Hematopoietic multipotent progenitor cell treated with erythropoietin and hydrocortisone succinate and interleukin-3 and kit ligand, for 4 days (in vitro differentiated cells): Measurements from ENCODE around the gene PRR23E.

ENCODE experiments used
- DNase-seq: peaks from one replicate; pipeline ENCODE4 v3.0.0-alpha.2; 2015

The PRR23E gene

DNA sequence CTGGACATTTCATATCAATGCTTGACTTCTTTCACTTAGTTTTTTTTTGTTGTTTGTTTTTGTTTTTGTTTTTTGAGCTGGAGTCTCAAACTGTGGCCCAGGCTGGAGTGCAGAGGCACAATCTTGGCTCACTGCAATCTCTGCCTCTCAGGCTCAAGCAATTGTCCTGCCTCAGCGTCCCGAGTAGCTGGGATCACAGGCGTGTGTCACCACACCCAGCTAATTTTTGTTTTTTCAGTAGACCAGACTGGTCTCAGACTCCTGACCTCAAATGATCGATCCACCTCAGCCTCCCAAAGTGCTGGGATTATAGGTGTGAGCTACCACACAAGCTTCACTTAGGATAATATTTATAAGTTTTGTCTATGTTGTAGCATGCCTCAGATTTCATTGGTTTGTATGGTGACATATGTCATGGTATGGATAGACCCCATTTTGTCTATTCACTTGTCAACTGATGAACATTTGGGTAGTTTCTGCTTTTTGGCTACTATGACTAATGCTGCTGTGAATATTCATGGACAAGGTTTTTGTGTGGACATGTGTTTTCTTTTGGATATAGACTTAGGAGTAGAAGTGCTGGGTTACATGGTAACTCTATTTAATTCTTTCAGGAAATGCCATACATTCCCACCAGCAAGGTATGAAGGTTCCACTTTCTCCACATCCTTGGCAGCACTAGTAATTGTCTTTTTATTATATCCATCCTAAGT lies 6.8 kb upstream of the PRR23E start:
- no peak for DNase-seq

DNA sequence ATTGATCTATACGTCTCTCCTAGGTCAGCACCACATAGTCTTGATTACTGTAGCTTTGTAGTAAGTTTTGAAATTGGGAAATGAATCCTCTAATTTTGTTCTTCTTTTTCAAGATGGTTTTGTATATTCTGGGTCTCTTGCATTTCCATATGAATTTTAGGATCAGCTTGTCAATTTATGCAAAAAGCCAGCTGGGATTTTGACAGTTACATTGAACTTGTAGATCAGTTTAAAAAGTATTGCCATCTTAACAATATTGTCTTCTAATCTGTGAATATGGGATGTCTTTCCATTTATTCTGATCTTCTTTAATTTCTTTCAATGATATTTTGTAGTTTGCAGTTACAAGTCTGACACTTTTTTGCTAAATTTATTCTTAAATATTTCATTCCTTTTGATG lies 5.6 kb upstream of the PRR23E start:
- no peak for DNase-seq

DNA sequence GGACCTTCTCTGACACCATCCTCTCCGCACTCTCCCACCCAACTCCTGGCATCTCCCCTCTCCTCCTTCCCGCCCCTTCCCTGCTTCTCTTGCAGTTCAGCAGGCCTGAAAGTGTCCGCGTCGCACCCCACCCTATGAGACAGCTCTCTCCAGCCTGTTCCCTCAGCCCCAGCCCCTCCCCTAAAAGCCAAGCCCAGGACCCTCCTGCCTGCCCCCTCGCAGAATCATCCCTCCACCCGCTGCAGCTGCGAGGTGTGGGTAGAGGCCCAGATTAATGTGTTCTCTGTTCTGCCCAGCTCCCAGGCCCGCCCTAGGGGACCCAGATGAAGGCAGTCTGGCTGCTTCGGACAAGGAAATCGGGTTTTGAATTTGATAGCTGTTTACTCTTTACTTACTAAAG lies 410 bp downstream of the PRR23E start:
- DNase-seq = no peak

DNA sequence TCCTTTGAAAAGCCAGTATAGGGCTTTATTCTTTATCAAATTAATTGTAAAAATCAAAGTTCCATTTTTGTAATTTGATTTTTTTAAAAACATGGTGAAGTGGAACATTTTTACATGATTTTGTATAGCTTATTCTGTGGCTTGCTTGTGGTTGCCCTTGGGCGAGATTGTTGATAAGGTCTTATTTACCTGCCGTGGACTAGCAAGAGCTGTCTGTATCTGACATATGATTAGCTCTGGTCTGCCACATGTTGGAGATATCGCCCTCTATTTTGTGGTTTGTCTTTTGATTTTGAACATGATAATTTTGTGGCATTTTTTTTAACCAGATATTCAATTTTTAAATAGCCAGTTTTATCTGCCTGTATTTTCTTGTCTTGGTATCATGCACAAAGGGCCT lies 844 bp downstream of the PRR23E start:
- peak; percentile 22 for DNase-seq

DNA sequence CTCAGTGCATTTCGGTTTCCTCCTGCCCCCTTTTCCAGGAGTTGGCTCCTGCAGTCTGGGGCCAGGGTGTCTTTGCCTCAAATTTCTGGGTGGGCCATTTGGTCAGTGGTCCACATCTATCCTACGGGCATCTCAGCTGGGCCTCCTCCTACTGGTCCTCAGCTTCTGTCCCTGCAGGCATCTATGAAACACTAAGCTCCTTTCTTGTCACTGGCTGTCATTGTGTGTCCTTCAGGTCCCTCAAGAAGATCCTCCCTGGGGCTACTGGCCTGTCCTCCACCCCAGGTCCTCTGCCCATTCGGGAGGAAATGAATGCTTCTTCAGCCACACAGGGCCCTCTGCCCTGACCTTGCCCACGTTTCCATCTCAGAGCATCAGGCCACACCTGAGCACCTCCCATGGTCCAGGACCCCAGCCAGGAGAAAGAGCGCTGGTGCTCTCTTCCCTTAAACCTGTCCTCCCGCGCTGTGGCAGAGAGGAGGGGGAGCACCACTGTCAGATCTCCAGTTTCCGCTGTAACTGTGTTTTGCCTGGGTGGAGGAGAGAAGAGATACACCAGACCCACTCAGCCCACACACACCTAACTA lies 1.8 kb downstream of the PRR23E start:
- no peak for DNase-seq

DNA sequence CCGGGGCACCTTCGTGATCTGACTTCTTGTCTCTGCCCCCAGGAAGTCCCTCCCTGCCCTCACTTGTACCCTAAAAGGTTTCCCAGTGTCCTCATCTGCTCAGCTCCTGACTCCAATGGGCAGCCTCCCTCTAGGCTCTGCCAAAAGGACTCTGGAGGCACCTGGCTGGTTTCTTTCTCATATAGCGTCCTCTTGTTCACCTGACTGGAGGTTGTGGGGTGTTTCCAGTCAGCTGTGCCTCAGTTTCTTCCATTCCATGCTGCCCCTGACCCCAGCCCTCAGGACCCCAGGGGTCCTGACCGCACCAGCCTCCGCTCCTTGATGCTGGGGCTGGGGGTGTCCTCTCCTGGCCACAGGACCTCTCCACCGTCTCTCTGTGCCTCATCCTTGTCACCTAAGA lies 2.5 kb downstream of the PRR23E start:
- no peak for DNase-seq

DNA sequence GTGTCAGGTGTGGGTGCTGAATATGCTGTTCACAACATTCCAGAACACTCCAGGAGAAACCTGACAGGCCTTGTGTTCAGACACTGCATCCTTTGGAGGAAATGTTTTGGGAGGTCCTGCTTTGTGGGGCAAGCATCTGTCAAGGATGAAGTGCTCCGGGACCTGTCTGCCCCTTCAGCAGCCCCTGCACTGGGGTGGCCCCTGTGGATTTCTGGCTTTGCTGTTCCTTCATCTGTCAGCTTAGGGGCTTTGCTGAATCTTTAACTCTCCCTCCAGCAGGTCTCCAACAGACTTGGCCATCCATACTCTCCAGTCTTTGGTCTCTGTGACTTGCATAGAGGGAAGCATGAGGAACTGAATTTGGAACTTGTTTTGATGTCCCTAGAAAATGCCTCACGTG lies 3.1 kb downstream of the PRR23E start:
- DNase-seq = no peak

DNA sequence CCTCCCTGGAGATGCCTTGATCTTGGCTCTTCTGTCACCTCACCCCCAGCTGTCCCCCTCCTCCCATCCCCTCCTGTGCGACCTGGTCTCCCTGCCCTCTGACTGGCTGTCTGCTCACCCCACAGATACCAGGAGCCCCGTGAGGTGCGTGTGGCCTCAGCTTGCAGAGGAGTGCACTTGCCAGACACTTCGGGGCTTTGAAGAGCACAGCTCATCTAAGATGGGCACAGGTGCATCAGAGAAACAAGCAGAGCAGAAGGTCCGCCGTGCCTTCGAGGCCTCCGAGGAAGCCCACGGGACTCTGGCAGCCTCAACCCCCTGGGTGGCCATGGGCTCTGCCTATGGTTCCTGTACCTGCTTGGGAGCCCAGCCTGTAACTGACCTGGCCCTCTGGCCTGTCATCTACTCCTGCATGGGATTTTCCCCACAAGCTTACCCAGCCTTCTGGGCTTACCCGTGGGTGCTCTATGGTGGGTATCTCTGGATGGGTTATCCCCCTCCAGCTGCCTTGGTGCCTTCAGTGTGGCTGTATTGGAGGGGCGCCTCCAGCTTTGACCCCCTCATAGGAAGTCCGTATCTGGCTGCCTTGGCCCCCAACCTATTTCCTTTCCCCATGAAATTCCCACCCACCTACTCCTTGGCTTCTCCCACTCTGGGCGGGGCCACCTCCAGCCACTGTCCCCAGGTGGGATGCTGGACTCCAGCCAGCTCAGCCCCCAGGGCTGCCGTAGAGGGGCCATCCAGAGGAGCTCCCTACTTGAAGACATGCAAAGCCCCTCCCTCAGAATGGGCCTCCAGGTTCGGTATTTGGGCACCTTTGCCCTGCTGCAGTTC lies 3.8 kb downstream of the PRR23E start:
- DNase-seq = no peak

DNA sequence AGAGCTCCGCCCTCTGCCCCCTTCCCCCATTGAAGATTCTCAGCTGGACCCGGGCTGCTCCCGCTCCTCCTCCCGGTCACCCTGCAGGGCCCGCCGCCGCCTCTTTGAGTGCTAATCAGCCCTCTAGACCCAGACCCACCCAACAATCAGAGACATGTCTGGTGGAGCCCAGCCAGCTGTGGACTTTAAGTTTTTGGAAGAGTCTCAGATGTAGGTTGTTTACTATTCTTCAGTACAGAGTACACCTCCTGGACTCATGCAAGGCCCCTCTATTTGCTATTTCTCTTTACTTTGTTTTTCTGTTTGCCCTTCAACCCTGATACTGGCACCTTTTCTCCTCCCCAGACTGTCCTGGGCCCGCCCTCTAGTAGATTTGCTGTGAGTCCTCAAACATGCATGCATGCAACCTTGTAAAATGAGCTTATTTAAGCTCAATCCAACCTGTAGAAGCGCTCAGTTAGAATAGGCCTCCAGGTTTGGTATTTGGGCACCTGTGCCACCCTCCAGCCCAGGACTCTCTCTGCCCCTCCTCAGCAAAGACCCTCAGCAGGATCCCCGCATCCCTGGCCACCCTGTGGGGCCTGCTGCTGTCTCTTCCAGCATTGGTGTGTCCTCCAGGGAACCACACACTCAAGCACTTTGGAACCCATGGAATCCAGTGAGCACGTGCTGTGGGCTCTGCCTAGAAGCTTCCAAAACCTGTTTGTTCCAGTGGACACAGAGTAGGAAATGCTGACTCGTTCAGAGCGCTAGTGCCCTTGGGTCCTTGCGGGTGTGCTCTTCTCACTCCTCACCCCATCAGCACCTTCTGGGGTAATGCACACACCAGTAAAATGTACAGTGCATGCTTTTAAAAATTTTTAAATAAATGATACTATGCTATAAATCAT lies 4.6 kb downstream of the PRR23E start:
- no peak for DNase-seq

DNA sequence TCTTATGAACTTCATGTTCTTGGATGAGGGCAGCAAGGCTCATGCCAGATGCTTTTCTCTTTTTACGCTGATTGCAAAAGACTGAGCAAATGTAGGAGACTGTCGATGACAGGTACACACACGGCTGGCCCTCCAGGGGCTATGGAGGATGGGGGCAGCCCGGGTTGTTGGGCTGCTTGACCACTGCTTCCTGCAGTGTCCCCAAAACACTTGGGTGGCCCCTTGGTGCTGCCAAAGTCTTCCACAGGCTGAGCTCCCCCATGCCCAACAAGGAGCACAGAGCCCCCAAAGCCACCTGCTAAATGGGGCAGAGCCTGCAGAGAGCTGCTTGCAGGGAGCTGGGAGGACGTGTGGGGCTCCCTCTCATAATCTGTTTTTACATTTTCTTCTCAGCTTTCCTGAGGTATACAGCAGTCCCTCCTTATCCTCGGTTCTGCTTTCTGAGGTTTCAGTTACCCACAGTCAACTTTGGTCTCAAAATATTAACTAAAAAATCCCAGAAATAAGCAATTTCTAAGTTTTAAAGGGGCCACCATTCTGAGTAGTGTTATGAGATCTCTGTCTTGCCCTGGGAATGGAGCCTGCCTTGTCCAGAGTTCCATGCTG lies 7.3 kb downstream of the PRR23E start:
- DNase-seq = no peak

DNA sequence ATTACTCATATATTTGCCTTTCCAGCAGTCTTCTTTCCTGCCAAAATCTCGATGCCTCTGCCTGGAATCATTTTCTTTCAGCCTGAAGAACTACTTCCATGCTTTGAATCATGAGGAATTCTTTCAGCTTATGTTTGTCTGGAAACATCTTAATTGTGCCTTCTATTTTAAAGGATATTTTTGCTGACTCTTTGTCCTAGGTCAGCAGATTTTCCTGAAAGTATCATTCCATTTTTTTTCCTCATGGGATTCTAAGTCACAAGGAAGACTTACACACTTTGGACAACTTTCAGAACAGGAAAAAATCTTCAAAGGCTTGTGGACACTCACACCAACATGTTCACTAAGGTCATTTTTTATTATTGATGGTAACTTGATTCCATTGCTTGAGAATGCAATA lies 10.1 kb downstream of the PRR23E start:
- DNase-seq = no peak

DNA sequence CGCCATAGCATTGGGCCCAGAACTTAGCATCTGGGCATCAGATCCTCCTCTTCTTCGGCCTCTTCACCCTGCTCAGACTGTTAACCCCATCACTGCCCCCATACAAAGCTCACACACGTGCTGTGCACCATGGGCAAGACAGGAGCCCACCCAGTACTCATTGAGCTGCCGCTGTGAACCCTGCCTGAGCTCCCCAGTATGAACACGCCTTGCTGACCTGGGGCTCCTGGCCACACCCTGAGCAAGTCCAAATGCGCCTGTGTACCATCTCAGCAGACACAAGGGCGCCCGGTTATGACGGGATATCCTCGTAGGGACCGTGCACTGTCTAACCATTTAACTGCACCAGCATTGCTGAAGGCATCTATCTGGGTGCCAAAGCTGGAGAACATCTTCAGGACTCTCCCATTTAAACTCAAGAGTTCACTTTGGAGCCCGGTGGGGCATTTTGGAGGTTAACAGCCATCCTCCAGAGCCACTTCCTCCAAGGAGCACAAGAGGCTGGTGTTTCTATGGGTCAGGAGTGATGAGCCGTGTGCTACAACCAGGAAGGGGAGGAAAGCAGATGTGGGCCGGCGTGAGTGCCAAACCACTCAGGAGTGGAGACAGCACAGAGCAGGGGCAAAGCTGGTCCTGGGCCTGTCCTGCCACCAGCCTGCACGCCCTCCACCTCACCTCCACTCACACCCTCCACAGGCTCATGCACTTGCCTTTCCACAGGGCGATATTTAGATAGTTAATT lies 12.1 kb downstream of the PRR23E start:
- DNase-seq = no peak

DNA sequence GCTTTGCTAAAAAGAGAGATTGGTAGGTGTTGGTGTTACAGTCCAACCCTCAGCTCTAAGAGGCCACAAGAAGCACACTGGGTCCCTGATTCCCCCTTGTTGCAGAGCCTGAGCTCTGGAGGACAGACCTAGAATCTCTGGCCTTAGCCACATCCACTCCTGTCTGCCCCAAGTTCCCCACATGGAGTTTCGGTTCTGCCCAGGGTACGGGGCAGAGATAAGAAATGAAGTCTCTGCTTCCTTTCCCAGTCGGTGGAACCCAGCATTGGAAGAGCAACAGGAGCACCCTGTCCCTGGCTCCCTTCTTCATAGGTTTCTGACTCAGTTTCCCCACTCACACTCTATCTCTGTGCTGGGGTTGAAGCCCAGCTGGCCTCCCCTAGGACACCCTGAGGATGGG lies 13.2 kb downstream of the PRR23E start:
- no peak for DNase-seq

DNA sequence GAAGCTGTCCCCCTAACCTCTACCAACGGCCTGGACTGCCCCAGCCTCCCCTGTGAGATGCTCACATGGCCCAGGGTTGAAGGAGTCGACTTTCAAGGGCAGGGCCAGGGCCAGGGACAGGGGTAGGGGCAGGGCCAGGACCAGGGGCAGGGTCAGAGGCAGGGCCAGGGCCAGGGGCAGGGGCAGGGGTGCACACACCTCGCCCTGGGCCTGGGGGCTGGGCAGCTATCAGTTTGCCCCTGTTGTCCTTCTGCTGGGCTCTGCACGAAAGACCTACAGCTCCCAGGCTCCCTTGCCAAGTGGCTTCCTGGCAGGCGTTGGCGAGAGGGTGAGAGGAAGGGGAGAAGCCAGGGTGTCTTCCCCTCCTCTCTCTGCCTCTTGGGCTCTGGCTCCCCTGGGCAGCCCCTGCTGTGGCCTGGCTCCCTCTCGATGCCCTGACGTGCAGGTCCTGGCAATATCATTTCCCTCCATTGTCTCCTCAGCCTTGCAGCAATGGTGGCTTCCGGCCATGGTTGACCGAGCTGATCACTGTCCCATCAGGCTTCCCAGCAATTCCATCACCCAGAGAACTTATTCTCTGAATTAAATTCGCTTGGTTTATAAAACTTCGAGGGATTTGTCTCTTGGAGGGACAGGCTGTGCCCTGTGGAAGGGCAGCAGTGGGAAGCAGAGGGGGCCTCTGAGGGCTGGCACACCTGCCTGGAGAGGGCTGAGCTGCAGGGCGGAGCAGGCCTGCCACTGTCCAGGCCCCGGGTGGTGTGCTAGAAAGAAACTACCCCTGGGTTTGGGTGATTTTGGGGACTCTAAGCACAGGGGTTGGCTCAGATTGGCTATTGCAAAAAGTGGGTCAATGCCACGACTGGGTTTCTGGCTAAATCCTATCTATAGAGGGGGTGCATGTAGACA lies 13.9 kb downstream of the PRR23E start:
- no peak for DNase-seq

DNA sequence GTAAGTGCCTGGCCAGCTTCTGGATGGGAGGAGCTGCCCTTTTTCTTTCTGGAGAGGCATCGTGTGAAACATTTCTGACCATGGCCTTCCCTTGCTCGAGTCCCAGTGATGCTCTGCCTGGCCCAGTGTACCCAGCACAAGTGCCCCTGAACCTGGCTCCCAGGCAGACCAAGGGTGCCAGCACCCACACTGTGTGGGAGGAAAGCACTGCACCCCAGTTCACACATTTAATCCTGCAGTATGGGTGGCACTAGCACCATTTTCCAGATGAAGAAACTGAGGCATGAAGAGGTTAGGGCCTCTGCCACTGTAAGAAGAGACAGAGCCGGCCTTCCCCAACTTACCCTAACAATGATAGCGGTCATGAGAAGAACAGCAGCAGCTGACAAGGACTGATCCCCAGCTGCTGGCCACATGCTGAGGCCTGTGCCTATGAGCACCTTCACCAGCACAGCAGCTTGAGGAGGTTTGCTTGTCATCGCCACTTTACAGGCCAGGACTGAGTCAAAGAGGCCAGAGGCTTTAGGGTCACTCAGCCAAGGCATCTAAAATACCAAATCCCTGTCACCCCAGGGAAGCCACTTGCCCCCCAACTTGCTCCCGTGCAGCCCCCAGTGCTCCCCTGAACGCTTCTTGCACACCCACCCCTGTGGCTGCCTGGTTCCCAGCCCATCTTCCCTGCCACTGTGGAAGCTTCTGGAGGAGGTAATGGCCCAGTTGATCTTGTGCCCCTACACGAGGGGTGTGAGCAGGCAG lies 15.0 kb downstream of the PRR23E start:
- no peak for DNase-seq

DNA sequence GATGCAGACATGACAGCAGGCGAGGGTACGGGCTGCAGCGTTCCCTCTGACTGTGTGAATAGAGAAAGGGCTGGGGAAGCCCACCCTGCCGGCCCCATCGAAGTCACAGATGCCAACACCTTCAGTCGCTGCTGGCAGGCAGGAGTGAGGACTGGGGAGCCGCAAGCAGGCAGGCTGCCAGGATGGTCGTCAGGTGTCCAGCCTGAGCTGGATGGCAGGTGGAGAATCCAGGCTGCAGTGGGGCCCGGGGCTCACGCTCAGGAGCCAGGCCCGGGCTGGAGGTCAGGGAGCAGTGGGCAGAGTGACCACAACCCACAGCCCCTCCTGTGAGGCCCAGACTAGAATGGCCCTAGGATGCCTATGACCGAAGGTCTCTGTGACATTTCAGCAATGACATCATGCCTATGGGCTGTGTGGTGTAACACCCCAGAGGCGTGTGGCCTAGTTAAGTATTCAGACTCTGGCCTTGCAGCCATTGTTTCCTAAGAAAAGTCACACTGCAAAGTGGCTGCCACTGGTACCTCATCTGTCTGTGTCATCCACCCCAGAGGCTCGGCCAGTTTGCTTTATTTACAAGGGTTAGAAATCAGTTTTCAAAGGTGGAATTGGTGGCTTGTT lies 15.7 kb downstream of the PRR23E start:
- DNase-seq = no peak

DNA sequence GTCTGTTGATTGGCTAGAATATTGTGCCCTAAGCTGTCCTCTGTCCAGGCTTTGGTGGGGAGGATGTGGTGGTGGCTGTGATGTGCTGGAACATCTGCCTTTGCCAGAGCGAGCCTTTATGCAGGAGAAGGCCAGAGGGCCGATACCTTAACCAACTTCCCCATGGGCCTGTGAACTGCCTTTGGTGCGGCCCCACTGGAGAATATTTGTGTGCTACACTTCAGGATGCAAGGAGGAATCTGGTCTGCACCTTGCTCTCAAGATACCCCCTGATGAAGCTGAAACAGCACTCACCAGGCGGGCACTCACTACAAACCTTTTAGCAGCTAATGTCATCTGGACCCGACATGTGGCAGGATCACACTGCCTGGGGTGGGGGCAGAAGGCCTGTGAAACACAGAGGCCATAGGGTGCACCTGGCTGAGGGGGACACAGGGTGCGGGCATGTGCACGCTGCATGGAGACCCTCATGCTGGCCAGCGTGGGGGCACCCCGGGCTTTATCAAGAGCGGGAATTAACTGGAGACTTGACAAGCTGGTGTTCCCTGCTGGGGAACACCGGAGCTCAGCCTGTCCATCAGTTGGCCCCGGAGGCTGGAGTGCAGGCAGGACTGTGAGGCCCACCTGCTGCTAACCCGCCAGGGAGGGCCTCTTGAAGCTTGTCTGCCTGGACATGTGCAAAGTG lies 16.4 kb downstream of the PRR23E start:
- no peak for DNase-seq

DNA sequence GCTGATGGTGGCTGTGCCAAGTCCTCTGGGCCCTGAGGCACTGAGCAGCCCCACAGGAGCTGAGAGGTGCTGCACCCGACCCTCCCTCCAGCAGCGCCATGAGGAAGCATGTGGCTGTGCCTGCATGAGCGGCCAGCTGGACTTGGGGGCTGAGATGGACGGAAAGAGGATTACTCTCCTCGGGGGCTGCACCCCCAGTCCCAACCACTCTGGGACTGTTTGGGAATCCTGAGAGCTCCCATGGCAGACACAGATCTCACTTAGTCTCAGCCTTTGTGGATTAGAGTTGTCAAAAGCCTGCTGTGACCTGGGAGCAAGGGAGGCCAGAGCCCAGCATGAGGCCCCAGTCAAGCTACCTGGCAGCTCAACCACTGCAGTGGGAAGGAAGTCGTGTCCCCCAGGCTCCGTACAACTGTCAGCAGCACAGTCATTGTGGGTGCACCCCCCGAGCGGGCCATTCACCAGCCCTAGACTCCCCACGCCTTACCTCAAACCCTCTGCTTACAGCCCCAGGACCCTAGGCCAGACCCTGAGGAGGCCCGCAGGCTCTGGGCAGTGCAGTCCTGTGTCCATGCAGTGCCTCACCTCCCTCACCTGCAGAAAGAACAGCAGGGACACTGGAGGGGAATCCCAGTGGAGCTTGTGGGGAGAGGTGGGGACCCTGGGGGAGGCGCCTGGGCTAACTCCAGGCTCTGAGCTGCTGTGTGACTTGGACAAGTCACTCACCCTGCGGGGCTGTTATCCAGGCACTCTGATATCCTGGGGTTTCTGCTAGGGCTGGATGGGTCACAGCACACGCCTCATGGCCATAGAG lies 17.1 kb downstream of the PRR23E start:
- no peak for DNase-seq
